Hematopoietic multipotent progenitor cell (in vitro differentiated cells): ENCODE measurements around the gene FCGBP. TPM values are rescaled to one million over a fixed set of nuclear protein-coding genes. Genes with fewer than 3 reads are reported as not detected.
A peak's percentile ranks its signal among the peaks of the same experiment; 100 is the strongest.
"Not testable (repeated sequence)": the region's sequence is repeated elsewhere in the genome, so short reads cannot be mapped to it uniquely, and the experiment has no call there.

ENCODE experiments used
- DNase-seq, 3 donors: peaks; one replicate each; pipeline ENCODE4 v3.0.0-alpha.2; 2011 to 2015; ENCODE audit warnings: low read depth in 2 of 3, low spot score in 2 of 3
- total RNA-seq: library from RNA; depleted of rRNA; stranded (reverse); fragments of >200 nt; gene quantifications from one replicate; pipeline ENCODE4 v1.2.3, GENCODE V29; 2012

Gene FCGBP
- total RNA-seq, 1 donor, result 0.27 TPM

GRCh38 chr19:39919976-39920375 is 14.5 kb downstream of the FCGBP start:
- DNase-seq, result no peak

GRCh38 chr19:39918183-39918651 is 16.2 kb downstream of the FCGBP start:
- DNase-seq, result no peak

GRCh38 chr19:39917561-39918182 is 16.8 kb downstream of the FCGBP start:
- no peak for DNase-seq

GRCh38 chr19:39916851-39917396 is 17.5 kb downstream of the FCGBP start:
- no peak for DNase-seq

GRCh38 chr19:39916236-39916635 is 18.2 kb downstream of the FCGBP start:
- DNase-seq, result no peak

- no peak for DNase-seq
These were observed 18.6 kb downstream of the FCGBP start for GRCh38 chr19:39915848-39916215.

GRCh38 chr19:39915101-39915847 is 19.2 kb downstream of the FCGBP start:
- no peak for DNase-seq

GRCh38 chr19:39913682-39914333 is 20.6 kb downstream of the FCGBP start:
- DNase-seq, result no peak

- no peak for DNase-seq
These were observed 25.6 kb downstream of the FCGBP start for GRCh38 chr19:39908803-39909202.

GRCh38 chr19:39906820-39907611 is 27.4 kb downstream of the FCGBP start:
- no peak for DNase-seq

- DNase-seq, result no peak
These were observed 28.2 kb downstream of the FCGBP start for GRCh38 chr19:39906283-39906682.

GRCh38 chr19:39903486-39904091 is 30.8 kb downstream of the FCGBP start:
- not testable (repeated sequence) for DNase-seq

- DNase-seq, result not testable (repeated sequence)
These were observed 32.1 kb downstream of the FCGBP start for GRCh38 chr19:39902326-39902725.

- not testable (repeated sequence) for DNase-seq
These were observed 32.8 kb downstream of the FCGBP start for GRCh38 chr19:39901681-39902080.

GRCh38 chr19:39898858-39899257 is 35.6 kb downstream of the FCGBP start:
- DNase-seq, result not testable (repeated sequence)

- DNase-seq, result peak in 2 of 3 donors; percentile 33 to 50
These were observed 36.8 kb downstream of the FCGBP start for GRCh38 chr19:39897511-39898245.

- DNase-seq, result not testable (repeated sequence)
These were observed 39.3 kb downstream of the FCGBP start for GRCh38 chr19:39895096-39895495.

GRCh38 chr19:39894236-39894606 is 40.2 kb downstream of the FCGBP start:
- not testable (repeated sequence) for DNase-seq
